Naive thymus-derived CD4-positive, alpha-beta T cell (primary cell): ENCODE results near the gene SHANK2. TPM values are rescaled to one million over a fixed set of nuclear protein-coding genes. Genes with fewer than 3 reads are reported as not detected.

Source experiments
- ATAC-seq: fragments of 150-1000 bp; cut with Tn5 transposase; 2 replicates; pipeline ENCODE4 v1.10.0; 2021; ENCODE audit warnings: mild to moderate bottlenecking, moderate library complexity
- CTCF ChIA-PET: fragments of 350-600 bp; sonication (Branson Sonifier 250); formaldehyde crosslinking; loops from one replicate; lab custom pipeline; 2021; ENCODE audit warnings: antibody characterized with exemption; lab: Charles Lee
- POLR2A ChIA-PET: fragments of 350-600 bp; sonication (Branson Sonifier 250); formaldehyde crosslinking; loops from one replicate; lab custom pipeline; 2021; ENCODE audit warnings: antibody characterized with exemption, inconsistent platforms; lab: Charles Lee
- DNase-seq, 9 donors: peaks; one replicate each; pipeline versions ENCODE4 v3.0.0 to v3.0.0-alpha.2; 2020 to 2022; ENCODE audit warnings: mixed read lengths in 1 of 9
- H3K27ac ChIP-seq: one replicate; pipeline ENCODE4 v1.7.0; 2013; ENCODE audit warnings: mild to moderate bottlenecking, low read depth, low read length, moderate library complexity
- H3K27me3 ChIP-seq, 2 donors: one replicate each; pipeline ENCODE4 v1.7.0; 2013; ENCODE audit warnings: low read length in 2 of 2, mild to moderate bottlenecking in 2 of 2, moderate library complexity in 2 of 2; ENCODE audit not compliant: control insufficient read depth in 2 of 2, insufficient read depth in 2 of 2
- H3K36me3 ChIP-seq, 3 experiments: 1 replicate in 2 of 3; 2 replicates in 1 of 3; pipeline ENCODE4 v1.7.0; 2013; ENCODE audit warnings: low read length in 3 of 3, mild to moderate bottlenecking in 3 of 3, moderate library complexity in 1 of 3; ENCODE audit not compliant: insufficient read depth in 3 of 3, control insufficient read depth in 2 of 3
- H3K4me1 ChIP-seq, 2 donors: one replicate each; pipeline ENCODE4 v1.7.0; 2013; ENCODE audit warnings: low read length in 2 of 2, mild to moderate bottlenecking in 2 of 2, moderate library complexity in 1 of 2; ENCODE audit not compliant: control insufficient read depth in 2 of 2, insufficient read depth in 2 of 2
- H3K4me3 ChIP-seq: 2 replicates; pipeline ENCODE4 v1.7.0; 2013; ENCODE audit warnings: mild to moderate bottlenecking, low read length
- H3K9me3 ChIP-seq, 3 experiments: 1 replicate in 2 of 3; 2 replicates in 1 of 3; pipeline ENCODE4 v1.7.0; 2013; ENCODE audit warnings: low read length in 3 of 3; ENCODE audit not compliant: control insufficient read depth in 2 of 3
- H3K27ac Mint-ChIP-seq, 9 donors: one replicate each; pipeline ENCODE4 v1.8.0; 2020 to 2022; ENCODE audit warnings: mixed read lengths in 9 of 9, mild to moderate bottlenecking in 8 of 9, moderate library complexity in 5 of 9, inconsistent platforms in 2 of 9
- H3K27me3 Mint-ChIP-seq, 5 donors: one replicate each; pipeline ENCODE4 v1.8.0; 2021 to 2022; ENCODE audit warnings: mixed read lengths in 5 of 5, mild to moderate bottlenecking in 1 of 5
- H3K36me3 Mint-ChIP-seq, 5 donors: one replicate each; pipeline ENCODE4 v1.8.0; 2020 to 2022; ENCODE audit warnings: mixed read lengths in 5 of 5, mild to moderate bottlenecking in 3 of 5, inconsistent platforms in 1 of 5
- H3K4me1 Mint-ChIP-seq, 7 donors: one replicate each; pipeline ENCODE4 v1.8.0; 2020 to 2022; ENCODE audit warnings: mixed read lengths in 7 of 7, mild to moderate bottlenecking in 3 of 7, inconsistent platforms in 1 of 7
- H3K4me3 Mint-ChIP-seq, 10 donors: one replicate each; pipeline ENCODE4 v1.8.0; 2020 to 2022; ENCODE audit warnings: mild to moderate bottlenecking in 10 of 10, mixed read lengths in 10 of 10, moderate library complexity in 6 of 10, inconsistent platforms in 2 of 10
- H3K9me3 Mint-ChIP-seq, 11 donors: one replicate each; pipeline ENCODE4 v1.8.0; 2020 to 2022; ENCODE audit warnings: mixed read lengths in 11 of 11, mild to moderate bottlenecking in 4 of 11, inconsistent platforms in 1 of 11, moderate library complexity in 1 of 11
- intact Hi-C, 2 donors: fragments of 100-400 bp; cut with micrococcal nuclease; formaldehyde crosslinking; loops; one replicate each; pipeline ENCODE4 v1.15.1; 2023
- polyA plus RNA-seq, 2 donors: library from polyadenylated mRNA; unstranded; fragments of 300-500 nt; fragmentation: Illumina TruSeq; gene quantifications; one replicate each; pipeline ENCODE4 v1.2.3, GENCODE V29; 2021
- total RNA-seq, 6 experiments: library from RNA in 5 of 6; stranded (reverse) in 5 of 6; gene quantifications; 1 replicate in 5 of 6; 2 replicates in 1 of 6; pipeline ENCODE4 v1.2.3 and lab custom pipeline; 2021 to 2026

SHANK2 gene
- total and polyA plus RNA-seq, 7 experiments from 2014 or later: 0.29 to 0.72 TPM; not detected in 5

- peaks cover 0 to 33% (median 13%) of the 10 kb centered on the region in 5 donors for H3K27me3 Mint-ChIP-seq
- DNase-seq: no peak
- CTCF ChIA-PET: no interaction called here
- H3K9me3 Mint-ChIP-seq: peaks cover 0 to 24% (median 10%) of the 10 kb centered on the region in 11 donors
- H3K4me1 Mint-ChIP-seq: no peaks in the 10 kb centered on the region
- Histone ChIP-seq H3K36me3 (no peaks in the 10 kb centered on the region), H3K4me3 (no peak overlapping the region), H3K9me3 (peaks cover 0 to 13% (median 0%) of the 10 kb centered on the region in 3 experiments), H3K27ac (no peak overlapping the region), H3K27me3 (no peaks in the 10 kb centered on the region), H3K4me1 (no peaks in the 10 kb centered on the region)
- no peak overlapping the region for H3K4me3 Mint-ChIP-seq
- POLR2A ChIA-PET: no interaction called here
- no peak for ATAC-seq
- no peak overlapping the region for H3K27ac Mint-ChIP-seq
- intact Hi-C loops: no loop called here
- H3K36me3 Mint-ChIP-seq: peaks cover 0 to 5% (median under 1%) of the 10 kb centered on the region in 5 donors
Measured at GRCh38 chr11:71268706-71269321, 16.4 kb upstream of the SHANK2 start.

- Histone ChIP-seq H3K4me3 (no peak overlapping the region), H3K27ac (no peak overlapping the region), H3K4me1 (no peaks in the 10 kb centered on the region), H3K36me3 (no peaks in the 10 kb centered on the region), H3K27me3 (no peaks in the 10 kb centered on the region), H3K9me3 (peaks cover 0 to 7% (median 0%) of the 10 kb centered on the region in 3 experiments)
- intact Hi-C loops: no loop called here
- POLR2A ChIA-PET: no interaction called here
- Mint-ChIP-seq H3K4me1 (no peaks in the 10 kb centered on the region), H3K27ac (no peak overlapping the region), H3K4me3 (no peak overlapping the region), H3K9me3 (peaks cover 0 to 15% (median 3%) of the 10 kb centered on the region in 11 donors), H3K27me3 (peaks cover 0 to 30% (median 13%) of the 10 kb centered on the region in 5 donors), H3K36me3 (no peaks in the 10 kb centered on the region)
- CTCF ChIA-PET: no interaction called here
- DNase-seq (no peak), ATAC-seq (no peak)
Measured at GRCh38 chr11:71267807-71268421, 15.5 kb upstream of the SHANK2 start.

- H3K27me3 Mint-ChIP-seq: peaks cover 0 to 26% (median 13%) of the 10 kb centered on the region in 5 donors
- Histone ChIP-seq H3K27ac (no peak overlapping the region), H3K9me3 (no peaks in the 10 kb centered on the region), H3K4me1 (no peaks in the 10 kb centered on the region), H3K36me3 (no peaks in the 10 kb centered on the region), H3K4me3 (no peak overlapping the region), H3K27me3 (no peaks in the 10 kb centered on the region)
- POLR2A ChIA-PET: no interaction called here
- no peaks in the 10 kb centered on the region for H3K4me1 Mint-ChIP-seq
- H3K36me3 Mint-ChIP-seq: no peaks in the 10 kb centered on the region
- H3K9me3 Mint-ChIP-seq: peaks cover 0 to 1% (median 0%) of the 10 kb centered on the region in 11 donors
- intact Hi-C loops: no loop called here
- H3K27ac Mint-ChIP-seq: no peak overlapping the region
- ATAC-seq (no peak), DNase-seq (no peak)
- CTCF ChIA-PET: no interaction called here
- no peak overlapping the region for H3K4me3 Mint-ChIP-seq
Measured at GRCh38 chr11:71266114-71266833, 13.9 kb upstream of the SHANK2 start.

- Histone ChIP-seq H3K9me3 (no peaks in the 10 kb centered on the region), H3K36me3 (no peaks in the 10 kb centered on the region), H3K27ac (no peak overlapping the region), H3K27me3 (no peaks in the 10 kb centered on the region), H3K4me1 (no peaks in the 10 kb centered on the region), H3K4me3 (no peak overlapping the region)
- intact Hi-C loops: no loop called here
- no peak for ATAC-seq
- CTCF ChIA-PET: no interaction called here
- no peaks in the 10 kb centered on the region for H3K9me3 Mint-ChIP-seq
- no peak for DNase-seq
- H3K36me3 Mint-ChIP-seq: no peaks in the 10 kb centered on the region
- H3K27me3 Mint-ChIP-seq: peaks cover 0 to 26% (median 13%) of the 10 kb centered on the region in 5 donors
- POLR2A ChIA-PET: no interaction called here
- H3K4me3 Mint-ChIP-seq: no peak overlapping the region
- H3K4me1 Mint-ChIP-seq: no peaks in the 10 kb centered on the region
- no peak overlapping the region for H3K27ac Mint-ChIP-seq
Measured at GRCh38 chr11:71265559-71266092, 13.2 kb upstream of the SHANK2 start.

GRCh38 chr11:71263386-71263785, 11.0 kb upstream of the SHANK2 start:
- Histone ChIP-seq H3K27ac (no peak overlapping the region), H3K36me3 (no peaks in the 10 kb centered on the region), H3K27me3 (no peaks in the 10 kb centered on the region), H3K4me3 (no peak overlapping the region), H3K9me3 (no peaks in the 10 kb centered on the region), H3K4me1 (no peaks in the 10 kb centered on the region)
- no peak overlapping the region for H3K4me3 Mint-ChIP-seq
- intact Hi-C loops: no loop called here
- POLR2A ChIA-PET: no interaction called here
- H3K36me3 Mint-ChIP-seq: no peaks in the 10 kb centered on the region
- ATAC-seq (no peak), DNase-seq (no peak)
- H3K27ac Mint-ChIP-seq: no peak overlapping the region
- CTCF ChIA-PET: no interaction called here
- H3K27me3 Mint-ChIP-seq: peaks cover 0 to 29% (median 13%) of the 10 kb centered on the region in 5 donors
- peaks cover 0 to 7% (median 2%) of the 10 kb centered on the region in 11 donors for H3K9me3 Mint-ChIP-seq
- H3K4me1 Mint-ChIP-seq: no peaks in the 10 kb centered on the region

GRCh38 chr11:71255800-71256479, 3.6 kb upstream of the SHANK2 start:
- no peaks in the 10 kb centered on the region for H3K9me3 ChIP-seq
- no peak overlapping the region for H3K4me3 Mint-ChIP-seq
- peaks cover 0 to 6% of the 10 kb centered on the region in 2 donors for H3K27me3 ChIP-seq
- H3K27ac ChIP-seq: no peak overlapping the region
- no peaks in the 10 kb centered on the region for H3K36me3 ChIP-seq
- H3K4me1 ChIP-seq: no peaks in the 10 kb centered on the region
- no peak overlapping the region for H3K4me3 ChIP-seq
- DNase-seq (no peak), ATAC-seq (no peak)
- no peaks in the 10 kb centered on the region for H3K36me3 Mint-ChIP-seq
- no peak overlapping the region for H3K27ac Mint-ChIP-seq
- intact Hi-C loops: no loop called here
- ChIA-PET CTCF (no interaction called here), POLR2A (interaction anchor here (1.1 kb wide), 1 partner anchor 12 kb away, joined by 3 read pairs; no protein-coding TSS in a partner anchor)
- H3K27me3 Mint-ChIP-seq: peaks cover 30 to 38% (median 33%) of the 10 kb centered on the region in 5 donors
- H3K9me3 Mint-ChIP-seq: peaks cover 0 to 9% (median 2%) of the 10 kb centered on the region in 11 donors
- H3K4me1 Mint-ChIP-seq: peaks cover 0 to 5% (median 0%) of the 10 kb centered on the region in 7 donors
